Endothelial cell of umbilical vein (primary cell): ENCODE results near the gene CAND2. TPM values are rescaled to one million over a fixed set of nuclear protein-coding genes. Genes with fewer than 3 reads are reported as not detected.

Experiments used
- BruUV-seq: library from RNA; stranded (reverse); fragments of 400-500 nt; replicated peaks from 2 replicates; lab custom pipeline; 2021; lab: Mats Ljungman, UMichigan
- CTCF ChIA-PET: fragments of 300-600, 350-600 bp; sonication (Branson Sonifier 250); formaldehyde crosslinking; loops from one replicate; lab custom pipeline; 2021; ENCODE audit warnings: antibody characterized with exemption, inconsistent platforms; lab: Charles Lee
- POLR2A ChIA-PET: fragments of 300-600, 350-600 bp; sonication (Branson Sonifier 250); formaldehyde crosslinking; loops from one replicate; lab custom pipeline; 2021; ENCODE audit warnings: antibody characterized with exemption, inconsistent platforms; lab: Charles Lee
- DNase-seq: peaks from one replicate; pipeline ENCODE4 v3.0.0-alpha.2; 2011; ENCODE audit warnings: low read depth, low spot score
- FAIRE-seq: peaks from 2 replicates; lab custom pipeline; 2011; peaks lifted over from hg19 to GRCh38; lab: Jason Lieb, UNC
- H2AFZ ChIP-seq: 2 replicates; pipeline ENCODE4 v1.6.0; 2012; ENCODE audit warnings: low read depth, low read length, control low read depth, inconsistent platforms
- H3K27ac ChIP-seq: 2 replicates; pipeline ENCODE4 v1.5.1; 2011; ENCODE audit warnings: low read depth, mild to moderate bottlenecking, control low read depth, low read length, moderate library complexity; ENCODE audit not compliant: insufficient read depth
- H3K27me3 ChIP-seq, 2 experiments: 2 replicates each; pipeline versions ENCODE4 v1.6.0 to v1.6.1; 2011; ENCODE audit warnings: low read length in 2 of 2, mixed read lengths in 1 of 2; ENCODE audit not compliant: control insufficient read depth in 2 of 2, insufficient read depth in 2 of 2
- H3K36me3 ChIP-seq, 2 experiments: 2 replicates in 1 of 2; 3 replicates in 1 of 2; pipeline ENCODE4 v1.5.1; 2011; ENCODE audit warnings: low read length in 2 of 2, mild to moderate bottlenecking in 1 of 2, moderate library complexity in 1 of 2; ENCODE audit not compliant: control insufficient read depth in 2 of 2, insufficient read depth in 2 of 2; ENCODE audit errors: extremely low read depth in 1 of 2
- H3K4me1 ChIP-seq: 3 replicates; pipeline ENCODE4 v1.5.1; 2011; ENCODE audit warnings: mild to moderate bottlenecking, low read length; ENCODE audit not compliant: control insufficient read depth, insufficient read depth; ENCODE audit errors: extremely low read depth
- H3K4me2 ChIP-seq: 2 replicates; pipeline ENCODE4 v1.6.1; 2011; ENCODE audit warnings: low read length, control low read depth, mixed read lengths; ENCODE audit not compliant: insufficient read depth
- H3K4me3 ChIP-seq, 3 experiments: fragments of 200-600 bp in 1 of 3; sonication (generic), shearing (Covaris generic) in 1 of 3; replicated peaks in 1 of 3; 2 replicates each; pipeline ENCODE4 v1.5.1; 2011 to 2016; ENCODE audit warnings: control low read depth in 3 of 3, low read length in 3 of 3, mild to moderate bottlenecking in 2 of 3, inconsistent platforms in 1 of 3, low read depth in 1 of 3, moderate library complexity in 1 of 3; ENCODE audit not compliant: insufficient read depth in 1 of 3
- H3K79me2 ChIP-seq: 2 replicates; pipeline ENCODE4 v1.6.0; 2012; ENCODE audit warnings: low read length, inconsistent platforms; ENCODE audit not compliant: control insufficient read depth, insufficient read depth
- H3K9ac ChIP-seq: replicated peaks from 2 replicates; pipeline ENCODE3; 2011; ENCODE audit warnings: low read length, control low read depth; ENCODE audit not compliant: insufficient read depth; ENCODE audit errors: extremely low read depth
- H3K9me1 ChIP-seq: replicated peaks from 3 replicates; pipeline ENCODE4 v1.6.0; 2011; ENCODE audit warnings: mild to moderate bottlenecking, low read length; ENCODE audit not compliant: control insufficient read depth, insufficient read depth; ENCODE audit errors: extremely low read depth
- H3K9me3 ChIP-seq: replicated peaks from 2 replicates; pipeline ENCODE4 v1.5.1; 2012; ENCODE audit warnings: low read length, inconsistent platforms; ENCODE audit not compliant: control insufficient read depth, insufficient read depth
- H4K20me1 ChIP-seq: replicated peaks from 2 replicates; pipeline ENCODE3; 2011; ENCODE audit warnings: mild to moderate bottlenecking, low read length; ENCODE audit not compliant: control insufficient read depth, insufficient read depth; ENCODE audit errors: extremely low read depth
- CTCF ChIP-seq, 2 donors: IDR thresholded peaks; 1 replicate in 1 of 2; 2 replicates in 1 of 2; pipeline ENCODE4 v1.5.1; 2011; ENCODE audit warnings: low read length in 2 of 2, mild to moderate bottlenecking in 2 of 2, moderate library complexity in 2 of 2, control low read depth in 1 of 2, inconsistent platforms in 1 of 2, low read depth in 1 of 2; ENCODE audit not compliant: insufficient read depth in 1 of 2; ENCODE audit errors: extremely low read depth in 1 of 2
- GATA2 ChIP-seq: IDR thresholded peaks from 2 replicates; pipeline ENCODE4 v1.7.0; 2011; ENCODE audit warnings: low read depth, mild to moderate bottlenecking, moderate library complexity, mixed read lengths, low read length; ENCODE audit not compliant: insufficient read length, insufficient read depth
- JUN ChIP-seq: IDR thresholded peaks from 2 replicates; pipeline ENCODE4 v1.6.1; 2011; ENCODE audit warnings: borderline replicate concordance, low read depth; ENCODE audit not compliant: insufficient read length, insufficient read depth
- dilution Hi-C: fragments of 300-500 bp; cut with MboI; formaldehyde crosslinking; loops from one replicate; pipeline ENCODE4 v1.15.0; 2019; ENCODE audit warnings: low sequenced_read_pairs; ENCODE audit not compliant: extremely low pct_ligation_motif_present
- intact Hi-C: fragments of 100-400 bp; cut with micrococcal nuclease; formaldehyde crosslinking; loops from one replicate; pipeline ENCODE4 v1.10.0; 2022
- polyA plus RNA-seq, 4 experiments: library from polyadenylated mRNA; depleted of rRNA in 3 of 4; stranded (reverse) in 3 of 4; unstranded in 1 of 4; fragments of >200 nt; gene quantifications; 2 replicates each; pipeline versions ENCODE4 v1.2.1 to v1.2.3, GENCODE V29; 2011 to 2012; ENCODE audit warnings: missing spikeins in 1 of 4
- total RNA-seq: library from RNA; stranded (reverse); gene quantifications from 2 replicates; pipeline ENCODE4 v1.2.3, GENCODE V29; 2021

CAND2 gene
- total and polyA plus RNA-seq, 2 donors (not counting 3 experiments of a cell fraction or from before 2014, with no cell fraction given) = 7.1 to 11.0 TPM

DNA sequence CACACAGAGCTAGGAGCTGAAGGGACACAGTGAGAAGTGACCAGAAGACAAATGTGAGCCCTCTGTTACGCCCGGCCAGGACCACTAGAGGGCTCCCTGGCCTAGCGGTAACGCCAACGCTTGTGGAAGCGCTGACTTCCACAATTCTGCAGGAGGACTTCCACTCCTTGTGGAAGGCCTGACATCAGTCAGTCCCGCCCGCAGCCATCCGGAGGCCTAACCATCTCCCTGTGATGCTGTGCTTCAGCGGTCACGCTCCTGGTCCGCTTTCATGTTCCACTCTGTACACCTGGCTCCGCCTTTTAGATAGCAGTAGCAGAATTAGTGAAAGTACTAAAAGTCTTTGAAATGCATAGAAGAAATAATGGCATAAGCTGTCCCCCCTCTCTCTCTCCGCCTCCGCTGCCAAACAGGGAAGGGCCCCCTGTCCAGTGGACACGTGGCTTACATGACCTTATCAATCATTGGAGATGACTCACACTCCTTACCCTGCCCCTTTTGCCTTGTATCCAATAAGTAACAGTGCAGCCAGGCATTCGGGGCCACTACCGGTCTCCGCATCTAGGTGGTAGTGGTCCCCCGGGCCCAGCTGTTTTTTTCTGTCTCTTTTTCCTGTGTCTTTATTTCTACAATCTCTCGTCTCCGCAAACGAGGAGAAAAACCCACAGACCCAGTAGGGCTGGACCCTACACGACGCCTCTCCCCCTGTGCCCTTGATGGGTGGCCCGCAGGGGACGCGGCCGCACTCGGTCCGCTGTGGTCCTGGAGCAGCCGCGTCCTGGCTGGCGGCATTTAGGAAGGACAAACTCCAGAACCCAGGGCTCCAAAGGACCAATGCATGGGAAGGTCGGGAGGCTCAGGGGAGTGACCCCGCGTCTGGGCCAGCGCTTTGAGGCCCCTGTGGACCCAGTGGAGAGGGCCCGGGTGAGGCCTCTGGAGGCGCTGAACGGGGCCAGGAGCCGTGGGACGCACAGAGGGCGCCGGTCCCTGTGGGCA is 71.9 kb downstream of the CAND2 start:
- Histone ChIP-seq H3K9me3 (no peaks in the 10 kb centered on the region), H3K4me3 (peak overlapping the region in 1 of 3 experiments; percentile 4), H3K27ac (no peak overlapping the region), H3K4me2 (no peak overlapping the region), H3K9ac (no peak overlapping the region), H2AFZ (peak overlapping the region; percentile 59), H3K36me3 (no peaks in the 10 kb centered on the region), H4K20me1 (no peaks in the 10 kb centered on the region), H3K4me1 (no peaks in the 10 kb centered on the region), H3K27me3 (no peaks in the 10 kb centered on the region), H3K79me2 (no peaks in the 10 kb centered on the region), H3K9me1 (no peaks in the 10 kb centered on the region)
- TF ChIP-seq GATA2 = no peak
- TF ChIP-seq CTCF (IDR thresholded peaks at IDR 0.05; ENCODE audit: extremely low read depth in 1 of 2, insufficient read depth in 1 of 2, low read depth in 1 of 2, low read length in 2 of 2) = peak; percentile 72 to 90
- no peak for TF ChIP-seq JUN
- peak; percentile 83 for DNase-seq
- FAIRE-seq = peak; percentile 96
- no TSS peak for BruUV-seq
- dilution Hi-C loops (no loop called here), intact Hi-C loops (loop anchor here (1.0 kb wide), 3 partner anchors 24 to 127 kb away; no protein-coding TSS in a partner anchor)
- ChIA-PET POLR2A (no interaction called here), CTCF (interaction anchor here (1.0 to 8.0 kb wide), 17 partner anchors 9 to 142 kb away, joined by 3 to 101 read pairs (median 5); partner anchors contain the start of gene RPL32)
